HepG2 (cell line): ENCODE results near the gene PAGE2B. TPM values are rescaled to one million over a fixed set of nuclear protein-coding genes. Genes with fewer than 3 reads are reported as not detected.

ENCODE experiments used
- ATAC-seq: fragments of 200-7000 bp; cut with Tn5 transposase; 3 replicates; pipeline ENCODE4 v1.9.1; 2020; ENCODE audit warnings: mild to moderate bottlenecking, moderate library complexity
- BruUV-seq: library from RNA; stranded (reverse); fragments of 400-500 nt; replicated peaks from 2 replicates; lab custom pipeline; 2021; lab: Mats Ljungman, UMichigan
- CTCF ChIA-PET: fragments of 300-600 bp; formaldehyde crosslinking; extraction: SDS; loops from one replicate; lab custom pipeline; 2021; ENCODE audit warnings: low total read pairs, inconsistent platforms, low intra/inter-chr PET ratio; lab: Yijun Ruan, JAX
- POLR2A ChIA-PET: fragments of 350-600 bp; sonication (Branson Sonifier 250); formaldehyde crosslinking; loops from one replicate; lab custom pipeline; 2020; ENCODE audit warnings: antibody characterized with exemption, inconsistent platforms; lab: Yijun Ruan, JAX
- DNase-seq: peaks from one replicate; pipeline ENCODE4 v3.0.0-alpha.2; 2015; ENCODE audit warnings: low spot score
- FAIRE-seq: peaks from 3 replicates; lab custom pipeline; 2011; peaks lifted over from hg19 to GRCh38; lab: Jason Lieb, UNC
- H2AFZ ChIP-seq: one replicate; pipeline ENCODE4 v1.6.1; 2011; ENCODE audit warnings: low read length, inconsistent platforms
- H3K27ac ChIP-seq: fragments of 300-600 bp; 3 replicates; pipeline ENCODE4 v1.8.0; 2011; ENCODE audit warnings: mixed run types, mild to moderate bottlenecking, mixed read lengths, low read length, inconsistent platforms; ENCODE audit not compliant: insufficient read depth; ENCODE audit errors: extremely low read length
- H3K27me3 ChIP-seq, 2 experiments: fragments of 200-600 bp in 1 of 2; 2 replicates in 1 of 2; 3 replicates in 1 of 2; pipeline versions ENCODE4 v1.6.0 to v1.8.0; 2011; ENCODE audit warnings: low read length in 2 of 2, mild to moderate bottlenecking in 2 of 2, moderate library complexity in 2 of 2, inconsistent platforms in 1 of 2; ENCODE audit not compliant: insufficient read depth in 2 of 2, control insufficient read depth in 1 of 2
- H3K36me3 ChIP-seq, 2 experiments: fragments of 200-600 bp in 1 of 2; replicated peaks in 1 of 2; 2 replicates in 1 of 2; 3 replicates in 1 of 2; pipeline versions ENCODE4 v1.5.1 to v1.8.0; 2011; ENCODE audit warnings: low read length in 2 of 2, inconsistent platforms in 1 of 2; ENCODE audit not compliant: insufficient read depth in 2 of 2, control insufficient read depth in 1 of 2
- H3K4me1 ChIP-seq: 2 replicates; pipeline ENCODE4 v1.5.1; 2012; ENCODE audit warnings: low read length, inconsistent platforms; ENCODE audit not compliant: insufficient read depth
- H3K4me2 ChIP-seq: 2 replicates; pipeline ENCODE4 v1.6.0; 2011; ENCODE audit warnings: low read depth, low read length, inconsistent platforms
- H3K4me3 ChIP-seq, 3 experiments: fragments of 200-600 bp in 1 of 3; sonication (generic), shearing (Covaris generic) in 1 of 3; replicated peaks in 1 of 3; 2 replicates each; pipeline ENCODE4 v1.5.1; 2011 to 2016; ENCODE audit warnings: low read length in 3 of 3, inconsistent platforms in 2 of 3, low read depth in 2 of 3, mild to moderate bottlenecking in 2 of 3, control low read depth in 1 of 3, mixed read lengths in 1 of 3; ENCODE audit not compliant: insufficient read depth in 1 of 3
- H3K79me2 ChIP-seq: one replicate; pipeline ENCODE4 v1.6.1; 2011; ENCODE audit warnings: low read length, inconsistent platforms; ENCODE audit not compliant: insufficient read depth
- H3K9ac ChIP-seq: 2 replicates; pipeline ENCODE4 v1.6.0; 2011; ENCODE audit warnings: mild to moderate bottlenecking, low read depth, low read length, inconsistent platforms; ENCODE audit not compliant: insufficient read depth
- H3K9me3 ChIP-seq: 2 replicates; pipeline ENCODE4 v1.5.1; 2012; ENCODE audit warnings: mild to moderate bottlenecking, low read length
- H4K20me1 ChIP-seq: 2 replicates; pipeline ENCODE4 v1.6.0; 2011; ENCODE audit warnings: inconsistent platforms, mild to moderate bottlenecking, low read length, moderate library complexity; ENCODE audit not compliant: insufficient read depth
- GTF2F1 ChIP-seq: fragments of 150-350 bp; IDR thresholded peaks from 2 replicates; pipeline ENCODE4 v1.6.1; 2014; ENCODE audit warnings: low read length
- ZNF354B ChIP-seq: sonication (generic); formaldehyde crosslinking; IDR thresholded peaks from 2 replicates; pipeline ENCODE4 v1.8.0; 2022; ENCODE audit warnings: mild to moderate bottlenecking, missing genetic modification reagents
- ZNF563 ChIP-seq: sonication (generic); formaldehyde crosslinking; IDR thresholded peaks from 2 replicates; pipeline ENCODE4 v1.8.0; 2022; ENCODE audit warnings: mild to moderate bottlenecking, moderate library complexity, missing genetic modification reagents
- ZNF724P ChIP-seq: sonication (generic); formaldehyde crosslinking; IDR thresholded peaks from 2 replicates; pipeline ENCODE4 v1.8.0; 2022; ENCODE audit warnings: missing genetic modification reagents, borderline replicate concordance
- ZNF782 ChIP-seq: sonication (generic); formaldehyde crosslinking; IDR thresholded peaks from 2 replicates; pipeline ENCODE4 v1.4.0; 2020; ENCODE audit warnings: missing genetic modification reagents, mild to moderate bottlenecking, borderline replicate concordance
- ZNF850 ChIP-seq: sonication (generic); formaldehyde crosslinking; conservative IDR thresholded peaks from 2 replicates; pipeline ENCODE4 v1.9.0; 2021; ENCODE audit warnings: mild to moderate bottlenecking, missing genetic modification reagents
- WGBS: methylation state at CpG from one replicate; pipeline ENCODE4 v1.1.6; 2017; ENCODE audit warnings: low lambda C conversion rate; 5-methylcytosine and 5-hydroxymethylcytosine counted together
- in situ Hi-C: cut with HindIII; loops from 2 replicates; pipeline ENCODE4 v1.10.0; 2017; ENCODE audit warnings: low pct_unique_long_range_greater_than_20kb; ENCODE audit not compliant: extremely low pct_ligation_motif_present
- intact Hi-C: fragments of 100-400 bp; cut with micrococcal nuclease; formaldehyde crosslinking; loops from one replicate; pipeline ENCODE4 v1.10.0; 2022; ENCODE audit not compliant: unreplicated experiment
- polyA plus RNA-seq, 8 experiments: library from polyadenylated mRNA; depleted of rRNA in 3 of 8; stranded (reverse) in 7 of 8; unstranded in 1 of 8; fragments of >200 nt; fragmentation: Illumina TruSeq in 4 of 8; extraction: Trizol in 4 of 8; gene quantifications; 2 replicates each; pipeline versions ENCODE4 v1.2.1 to v1.2.3, GENCODE V29; 2011 to 2016; ENCODE audit warnings: low read depth in 4 of 8, missing spikeins in 1 of 8, mixed read lengths in 1 of 8; ENCODE audit not compliant: insufficient read depth in 1 of 8
- total RNA-seq, 5 experiments: library from RNA; depleted of rRNA; stranded (reverse); fragments of >200 nt; fragmentation: Illumina TruSeq; extraction: Trizol; gene quantifications; 2 replicates each; pipeline ENCODE4 v1.2.3, GENCODE V29; 2016; ENCODE audit warnings: low read depth in 1 of 5
- TF ChIP-seq, protein P1 (sequence below): sonication (generic); formaldehyde crosslinking; IDR thresholded peaks from 2 replicates; pipeline ENCODE4 v1.5.1; 2020; ENCODE audit warnings: missing genetic modification reagents, mild to moderate bottlenecking, borderline replicate concordance
- TF ChIP-seq, protein P2 (sequence below): sonication (generic); formaldehyde crosslinking; IDR thresholded peaks from 2 replicates; pipeline ENCODE4 v1.5.0; 2020; ENCODE audit warnings: mild to moderate bottlenecking, low read depth, missing genetic modification reagents, borderline replicate concordance
- TF ChIP-seq, protein P3 (sequence below), 2 experiments: fragments of 450-650 bp in 1 of 2; sonication (generic) in 1 of 2; formaldehyde crosslinking; IDR thresholded peaks; 2 replicates each; pipeline versions ENCODE4 v1.5.0 to v1.8.0; 2020 to 2022; ENCODE audit warnings: mild to moderate bottlenecking in 1 of 2, missing genetic modification reagents in 1 of 2
- TF ChIP-seq, protein P4 (sequence below): sonication (generic); formaldehyde crosslinking; IDR thresholded peaks from 2 replicates; pipeline ENCODE4 v1.4.0; 2020; ENCODE audit warnings: missing genetic modification reagents

PAGE2B gene
- total and polyA plus RNA-seq, 2 of the 13 experiments (the other 11 are each of a cell fraction or from before 2014, with no cell fraction given): 0.57 TPM; not detected in 1

- TF ChIP-seq ZNF782 (CRISPR knock-in tag) (no peak), ZNF563 (CRISPR knock-in tag) (no peak), ZNF724P (CRISPR knock-in tag) (no peak)
- TF ChIP-seq, protein P1, sequence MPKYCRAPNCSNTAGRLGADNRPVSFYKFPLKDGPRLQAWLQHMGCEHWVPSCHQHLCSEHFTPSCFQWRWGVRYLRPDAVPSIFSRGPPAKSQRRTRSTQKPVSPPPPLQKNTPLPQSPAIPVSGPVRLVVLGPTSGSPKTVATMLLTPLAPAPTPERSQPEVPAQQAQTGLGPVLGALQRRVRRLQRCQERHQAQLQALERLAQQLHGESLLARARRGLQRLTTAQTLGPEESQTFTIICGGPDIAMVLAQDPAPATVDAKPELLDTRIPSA (CRISPR knock-in tag): no peak
- TF ChIP-seq, protein P2, sequence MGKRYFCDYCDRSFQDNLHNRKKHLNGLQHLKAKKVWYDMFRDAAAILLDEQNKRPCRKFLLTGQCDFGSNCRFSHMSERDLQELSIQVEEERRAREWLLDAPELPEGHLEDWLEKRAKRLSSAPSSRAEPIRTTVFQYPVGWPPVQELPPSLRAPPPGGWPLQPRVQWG (CRISPR knock-in tag): no peak
- TF ChIP-seq, protein P3, sequence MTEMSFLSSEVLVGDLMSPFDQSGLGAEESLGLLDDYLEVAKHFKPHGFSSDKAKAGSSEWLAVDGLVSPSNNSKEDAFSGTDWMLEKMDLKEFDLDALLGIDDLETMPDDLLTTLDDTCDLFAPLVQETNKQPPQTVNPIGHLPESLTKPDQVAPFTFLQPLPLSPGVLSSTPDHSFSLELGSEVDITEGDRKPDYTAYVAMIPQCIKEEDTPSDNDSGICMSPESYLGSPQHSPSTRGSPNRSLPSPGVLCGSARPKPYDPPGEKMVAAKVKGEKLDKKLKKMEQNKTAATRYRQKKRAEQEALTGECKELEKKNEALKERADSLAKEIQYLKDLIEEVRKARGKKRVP (CRISPR knock-in tag; IDR thresholded peaks at IDR 0.05): no peak
These were observed 44.4 kb downstream of the PAGE2B start (continued) for GRCh38 chrX:55119271-55119670.

- Histone ChIP-seq H4K20me1 (no peaks in the 10 kb centered on the region), H3K9ac (no peak overlapping the region), H3K9me3 (no peaks in the 10 kb centered on the region), H3K27me3 (no peaks in the 10 kb centered on the region), H3K36me3 (no peaks in the 10 kb centered on the region), H3K4me3 (no peak overlapping the region), H3K4me1 (no peaks in the 10 kb centered on the region), H3K79me2 (no peaks in the 10 kb centered on the region), H3K4me2 (no peak overlapping the region), H2AFZ (no peak overlapping the region), H3K27ac (no peak overlapping the region)
- intact Hi-C loops (no loop called here), in situ Hi-C loops (no loop called here)
- no peak for DNase-seq
- no TSS peak for BruUV-seq
- ChIA-PET CTCF (no interaction called here), POLR2A (interaction anchor here (0.6 kb wide), 1 partner anchor 28 kb away, joined by 4 read pairs; no protein-coding TSS in a partner anchor)
- no peak for ATAC-seq
- WGBS: 14% methylated on average over 1 of the region's 1 CpG
- TF ChIP-seq GTF2F1 (no peak), ZNF354B (CRISPR knock-in tag) (no peak), ZNF850 (CRISPR knock-in tag) (no peak)
- TF ChIP-seq, protein P4, sequence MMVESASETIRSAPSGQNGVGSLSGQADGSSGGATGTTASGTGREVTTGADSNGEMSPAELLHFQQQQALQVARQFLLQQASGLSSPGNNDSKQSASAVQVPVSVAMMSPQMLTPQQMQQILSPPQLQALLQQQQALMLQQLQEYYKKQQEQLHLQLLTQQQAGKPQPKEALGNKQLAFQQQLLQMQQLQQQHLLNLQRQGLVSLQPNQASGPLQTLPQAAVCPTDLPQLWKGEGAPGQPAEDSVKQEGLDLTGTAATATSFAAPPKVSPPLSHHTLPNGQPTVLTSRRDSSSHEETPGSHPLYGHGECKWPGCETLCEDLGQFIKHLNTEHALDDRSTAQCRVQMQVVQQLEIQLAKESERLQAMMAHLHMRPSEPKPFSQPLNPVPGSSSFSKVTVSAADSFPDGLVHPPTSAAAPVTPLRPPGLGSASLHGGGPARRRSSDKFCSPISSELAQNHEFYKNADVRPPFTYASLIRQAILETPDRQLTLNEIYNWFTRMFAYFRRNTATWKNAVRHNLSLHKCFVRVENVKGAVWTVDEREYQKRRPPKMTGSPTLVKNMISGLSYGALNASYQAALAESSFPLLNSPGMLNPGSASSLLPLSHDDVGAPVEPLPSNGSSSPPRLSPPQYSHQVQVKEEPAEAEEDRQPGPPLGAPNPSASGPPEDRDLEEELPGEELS (CRISPR knock-in tag): no peak
- FAIRE-seq: no peak
These were observed 44.9 kb downstream of the PAGE2B start for GRCh38 chrX:55119712-55120111.
